Heart right ventricle (tissue), 16 donors: Measurements from ENCODE around the gene DNAJC7. TPM values are rescaled to one million over a fixed set of nuclear protein-coding genes. Genes with fewer than 3 reads are reported as not detected.

Experiments
- ATAC-seq, 8 donors: fragments of 200-7000 bp; cut with Tn5 transposase; one replicate each; pipeline ENCODE4 v1.9.1; 2020; ENCODE audit warnings: mild to moderate bottlenecking in 8 of 8, moderate library complexity in 8 of 8, moderate number of reproducible peaks in 1 of 8
- DNase-seq, 2 donors: peaks; one replicate each; pipeline ENCODE4 v3.0.0-alpha.2; 2020
- H3K27ac ChIP-seq, 10 donors: fragments of 200-600 bp; sonication (generic) in 2 of 10; one replicate each; pipeline versions ENCODE4 v1.5.0 to v1.8.0; 2020 to 2022; ENCODE audit warnings: mild to moderate bottlenecking in 3 of 10
- H3K27me3 ChIP-seq, 7 donors: fragments of 200-600 bp; one replicate each; pipeline ENCODE4 v1.8.0; 2021 to 2022; ENCODE audit warnings: mild to moderate bottlenecking in 2 of 7
- H3K36me3 ChIP-seq, 9 donors: fragments of 200-600 bp; sonication (generic) in 1 of 9; one replicate each; pipeline versions ENCODE4 v1.5.0 to v1.8.0; 2020 to 2022; ENCODE audit warnings: mild to moderate bottlenecking in 2 of 9
- H3K4me1 ChIP-seq, 9 donors: fragments of 200-600 bp; sonication (generic) in 1 of 9; one replicate each; pipeline versions ENCODE4 v1.5.0 to v1.8.0; 2020 to 2022; ENCODE audit warnings: mild to moderate bottlenecking in 4 of 9
- H3K4me3 ChIP-seq, 10 donors: fragments of 200-600 bp; sonication (generic) in 2 of 10; one replicate each; pipeline versions ENCODE4 v1.5.0 to v1.8.0; 2020 to 2022; ENCODE audit warnings: mild to moderate bottlenecking in 7 of 10, moderate library complexity in 2 of 10
- H3K9me3 ChIP-seq, 11 donors: fragments of 200-600 bp in 10 of 11; sonication (generic) in 2 of 11; one replicate each; pipeline versions ENCODE4 v1.5.0 to v1.8.0; 2013 to 2022; ENCODE audit warnings: mild to moderate bottlenecking in 2 of 11, control low read depth in 1 of 11, moderate library complexity in 1 of 11
- CTCF ChIP-seq, 9 donors: fragments of 200-600 bp; sonication (generic) in 2 of 9; IDR thresholded peaks; one replicate each; pipeline versions ENCODE4 v1.5.0 to v1.8.0; 2021 to 2022; ENCODE audit warnings: antibody characterized with exemption in 9 of 9, mild to moderate bottlenecking in 5 of 9, moderate library complexity in 1 of 9
- WGBS, 2 donors: extraction: QIAGEN DNeasy Blood & Tissue Kit; methylation state at CpG; one replicate each; pipeline ENCODE4 v1.1.7; 2013; ENCODE audit warnings: inconsistent platforms in 1 of 2; 5-methylcytosine and 5-hydroxymethylcytosine counted together
- intact Hi-C, 10 donors: fragments of 100-400 bp; cut with DNase I; formaldehyde crosslinking; loops; one replicate each; pipeline versions ENCODE4 v1.11.1 to v1.14.2; 2022
- polyA plus RNA-seq, 2 donors: library from polyadenylated mRNA; stranded (reverse); fragments of 200-250 nt; gene quantifications; one replicate each; pipeline ENCODE4 v1.2.3, GENCODE V29; 2013
- total RNA-seq, 10 donors: library from RNA; stranded (reverse); fragmentation: NEBNext Ultra II Directional in 3 of 10; extraction: Animal tissue kit (Norgen Biotek cat#: 25700) in 3 of 10; gene quantifications; one replicate each; pipeline versions ENCODE4 v1.2.1 to v1.2.4, GENCODE V29; 2021 to 2023
- donor health status: Arrhythmogenic right ventricular cardiomyopathy.
- donor health status: ischemic (EF 13 %, LVEDD 7.1; RV severe dilation, severe dysfunction).
- donor health status: healthy with polysubstance abuse.
- donor health status: DM: no; HTN: yes; CAD: no.
- donor health status: DM: no; HTN: no; CAD: no.
- donor health status: ischemic (EF 25% LVEDD 6.9; RV normal size, moderate dysfunction).
- donor health status: ischemic (EF 25% LVEDD 5.7; RV mildly dilated, moderate dysfunction).
- donor health status: healthy.
- donor health status: DM: yes; HTN: yes; CAD: no.
- donor health status: Ischemic cardiomyopathy.
- donor health status: ischemic (EF 35%, LVEDD 5.7; RV mildly dilated, moderate dysfunction).
- donor health status: nonischemic (EF 11% LVEDD 7.7; RV severe dilation, severe dysfunction).
- donor health status: DM: yes; HTN: yes; CAD: no.
- donor health status: PGD.
- donor health status: ischemic (EF 29% LVEDD 5.4; RV normal size, mild dysfunction).
- donor health status: nonischemic (EF 23%, LVEDD 6.1; RV moderate dilation, normal function).

DNAJC7 gene
- total and polyA plus RNA-seq, 12 donors: 68.8 to 121 (median 82.7) TPM

- Histone ChIP-seq H3K27me3 (peaks cover 0 to 28% (median 14%) of the 10 kb centered on the region in 7 donors), H3K9me3 (no peaks in the 10 kb centered on the region), H3K4me1 (peaks cover 0 to 10% (median 5%) of the 10 kb centered on the region in 9 donors), H3K36me3 (peaks cover 0 to 7% (median 0%) of the 10 kb centered on the region in 9 donors), H3K4me3 (no peak overlapping the region), H3K27ac (no peak overlapping the region)
- intact Hi-C loops: no loop called here
- ATAC-seq (no peak), DNase-seq (no peak)
- TF ChIP-seq CTCF (IDR thresholded peaks at IDR 0.05): no peak
Observed at GRCh38 chr17:42041619-42042018, 24.4 kb upstream of the DNAJC7 start.

- DNase-seq (no peak), ATAC-seq (peak in 1 of 8 donors; percentile 23)
- H3K36me3 ChIP-seq: peaks cover 0 to 7% (median 0%) of the 10 kb centered on the region in 9 donors
- peaks cover 0 to 31% (median 15%) of the 10 kb centered on the region in 7 donors for H3K27me3 ChIP-seq
- TF ChIP-seq CTCF (IDR thresholded peaks at IDR 0.05): no peak
- H3K4me3 ChIP-seq: no peak overlapping the region
- no peak overlapping the region for H3K27ac ChIP-seq
- peaks cover 0 to 10% (median 5%) of the 10 kb centered on the region in 9 donors for H3K4me1 ChIP-seq
- H3K9me3 ChIP-seq: no peaks in the 10 kb centered on the region
- WGBS, 2 donors: 95 to 96% methylated on average over 10 of the region's 10 CpGs
- intact Hi-C loops: no loop called here
Observed at GRCh38 chr17:42040818-42041217, 23.6 kb upstream of the DNAJC7 start.

- Histone ChIP-seq H3K36me3 (peaks cover 0 to 7% (median 0%) of the 10 kb centered on the region in 9 donors), H3K4me3 (peak overlapping the region in 7 of 10 donors; percentile 8 to 35 (median 25)), H3K4me1 (peaks cover 0 to 10% (median 5%) of the 10 kb centered on the region in 9 donors), H3K9me3 (no peaks in the 10 kb centered on the region), H3K27ac (no peak overlapping the region), H3K27me3 (peaks cover 0 to 31% (median 15%) of the 10 kb centered on the region in 7 donors)
- DNase-seq (no peak), ATAC-seq (peak in 6 of 8 donors; percentile 14 to 63 (median 24))
- WGBS, 2 donors: 36 to 37% methylated on average over 77 of the region's 77 CpGs
- intact Hi-C loops: no loop called here
- no peak for TF ChIP-seq CTCF (IDR thresholded peaks at IDR 0.05)
Observed at GRCh38 chr17:42039794-42040763, 22.8 kb upstream of the DNAJC7 start.

- ATAC-seq: no peak
- Histone ChIP-seq H3K4me1 (peaks cover 0 to 10% (median 5%) of the 10 kb centered on the region in 9 donors), H3K4me3 (no peak overlapping the region), H3K27me3 (peaks cover 0 to 31% (median 15%) of the 10 kb centered on the region in 7 donors), H3K27ac (no peak overlapping the region), H3K36me3 (peaks cover 0 to 7% (median 0%) of the 10 kb centered on the region in 9 donors), H3K9me3 (no peaks in the 10 kb centered on the region)
- no peak for DNase-seq
- 86 to 87% methylated on average over 5 of the region's 5 CpGs for WGBS, 2 donors
- no peak for TF ChIP-seq CTCF (IDR thresholded peaks at IDR 0.05)
- intact Hi-C loops: no loop called here
Observed at GRCh38 chr17:42038221-42038973, 21.2 kb upstream of the DNAJC7 start.
